ENCODE results near the gene SLC15A3. TPM values are rescaled to one million over a fixed set of nuclear protein-coding genes. Genes with fewer than 3 reads are reported as not detected.
A peak's percentile ranks its signal among the peaks of the same experiment; 100 is the strongest.

Gene SLC15A3
- total RNA-seq, 8 experiments from 2014 or later: 0.73 to 24.5 (median 5.8) TPM

- ATAC-seq (replicated peaks in 6 of 8): peak in 1 of 8 experiments; percentile 45
- 31 to 100% (median 81%) methylated on average over 2 to 7 of the region's 15 CpGs; no CpG with 5 or more reads in 4 of the 10 experiments for WGBS, 10 experiments
- in situ Hi-C loops (cut with MboI; ENCODE audit: low pct_unique_long_range_greater_than_20kb in 2 of 9, low sequenced_read_pairs in 9 of 9, unreplicated experiment in 9 of 9): no loop called here
- Histone ChIP-seq H3K27ac (no peak overlapping the region), H3K4me3 (no peak overlapping the region), H3K4me1 (replicated peaks in 1 of 2) (no peaks in the 10 kb centered on the region)
Measured at GRCh38 chr11:60972182-60973030, 20.4 kb upstream of the SLC15A3 start.

GRCh38 chr11:60971520-60971919, 19.5 kb upstream of the SLC15A3 start, which contains the start of gene CD6:
TSS of gene CD6 (plus strand) at chr11:60971680. CDS start at chr11:60971866, 186 bp downstream.
- WGBS, 10 experiments: 75 to 100% (median 100%) methylated on average over 1 to 11 of the region's 16 CpGs; no CpG with 5 or more reads in 3 of the 10 experiments
- Histone ChIP-seq H3K4me3 (no peak within 1 kb of the TSS), H3K27ac (no peak within 1 kb of the TSS), H3K4me1 (replicated peaks in 1 of 2) (no peaks in the 10 kb centered on the region)
- in situ Hi-C loops (cut with MboI; ENCODE audit: low pct_unique_long_range_greater_than_20kb in 2 of 9, low sequenced_read_pairs in 9 of 9, unreplicated experiment in 9 of 9): no loop called here
- ATAC-seq (replicated peaks in 6 of 8): no peak

GRCh38 chr11:60970890-60971289, 18.9 kb upstream of the SLC15A3 start:
- ATAC-seq (replicated peaks in 6 of 8): no peak
- H3K27ac ChIP-seq: no peak overlapping the region
- 42 to 100% (median 72%) methylated on average over 1 to 3 of the region's 5 CpGs; no CpG with 5 or more reads in 5 of the 10 experiments for WGBS, 10 experiments
- H3K4me3 ChIP-seq: no peak overlapping the region
- in situ Hi-C loops (cut with MboI; ENCODE audit: low pct_unique_long_range_greater_than_20kb in 2 of 9, low sequenced_read_pairs in 9 of 9, unreplicated experiment in 9 of 9): no loop called here
- no peaks in the 10 kb centered on the region for H3K4me1 ChIP-seq (replicated peaks in 1 of 2)

GRCh38 chr11:60970369-60970774, 18.4 kb upstream of the SLC15A3 start:
- Histone ChIP-seq H3K27ac (no peak overlapping the region), H3K4me1 (replicated peaks in 1 of 2) (no peaks in the 10 kb centered on the region), H3K4me3 (no peak overlapping the region)
- 25 to 100% (median 44%) methylated on average over 1 to 8 of the region's 9 CpGs; no CpG with 5 or more reads in 4 of the 10 experiments for WGBS, 10 experiments
- ATAC-seq (replicated peaks in 6 of 8): peak in 3 of 8 experiments; percentile 76 to 87 (median 86)
- in situ Hi-C loops (cut with MboI; ENCODE audit: low pct_unique_long_range_greater_than_20kb in 2 of 9, low sequenced_read_pairs in 9 of 9, unreplicated experiment in 9 of 9): no loop called here

GRCh38 chr11:60968223-60968622, 16.2 kb upstream of the SLC15A3 start:
- Histone ChIP-seq H3K27ac (no peak overlapping the region), H3K4me1 (replicated peaks in 1 of 2) (no peaks in the 10 kb centered on the region), H3K4me3 (no peak overlapping the region)
- WGBS, 10 experiments: 0 to 100% (median 56%) methylated on average over 1 of the region's 1 CpG
- no peak for ATAC-seq (replicated peaks in 6 of 8)
- in situ Hi-C loops (cut with MboI; ENCODE audit: low pct_unique_long_range_greater_than_20kb in 2 of 9, low sequenced_read_pairs in 9 of 9, unreplicated experiment in 9 of 9): no loop called here

- H3K4me3 ChIP-seq: no peak overlapping the region
- in situ Hi-C loops (cut with MboI; ENCODE audit: low pct_unique_long_range_greater_than_20kb in 2 of 9, low sequenced_read_pairs in 9 of 9, unreplicated experiment in 9 of 9): no loop called here
- no peak for ATAC-seq (replicated peaks in 6 of 8)
Measured at GRCh38 chr11:60966890-60967289, 14.9 kb upstream of the SLC15A3 start.

GRCh38 chr11:60964801-60965200, 12.8 kb upstream of the SLC15A3 start:
- no peak for ATAC-seq (replicated peaks in 6 of 8)
- Histone ChIP-seq H3K27ac (no peak overlapping the region), H3K4me1 (replicated peaks in 1 of 2) (no peaks in the 10 kb centered on the region), H3K4me3 (no peak overlapping the region)
- WGBS, 10 experiments: 45 to 86% (median 75%) methylated on average over 1 to 6 of the region's 6 CpGs; no CpG with 5 or more reads in 4 of the 10 experiments
- in situ Hi-C loops (cut with MboI; ENCODE audit: low pct_unique_long_range_greater_than_20kb in 2 of 9, low sequenced_read_pairs in 9 of 9, unreplicated experiment in 9 of 9): no loop called here

More at GRCh38 chr11:60966890-60967289, 14.9 kb upstream of the SLC15A3 start:
- no peak overlapping the region for H3K27ac ChIP-seq
- 25 to 91% (median 85%) methylated on average over 2 to 4 of the region's 4 CpGs; no CpG with 5 or more reads in 7 of the 10 experiments for WGBS, 10 experiments
- H3K4me1 ChIP-seq (replicated peaks in 1 of 2): no peaks in the 10 kb centered on the region

- ATAC-seq (replicated peaks in 6 of 8): no peak
- Histone ChIP-seq H3K27ac (no peak overlapping the region), H3K4me3 (no peak overlapping the region), H3K4me1 (replicated peaks in 1 of 2) (peaks cover 0 to 5% of the 10 kb centered on the region in 2 donors)
- in situ Hi-C loops (cut with MboI; ENCODE audit: low pct_unique_long_range_greater_than_20kb in 2 of 9, low sequenced_read_pairs in 9 of 9, unreplicated experiment in 9 of 9): no loop called here
- 67 to 93% (median 81%) methylated on average over 1 to 7 of the region's 7 CpGs; no CpG with 5 or more reads in 4 of the 10 experiments for WGBS, 10 experiments
Measured at GRCh38 chr11:60960405-60960804, 8.4 kb upstream of the SLC15A3 start.

- Histone ChIP-seq H3K27ac (no peak overlapping the region), H3K4me1 (replicated peaks in 1 of 2) (peaks cover 0 to 5% of the 10 kb centered on the region in 2 donors), H3K4me3 (no peak overlapping the region)
- WGBS, 10 experiments: 13 to 84% (median 59%) methylated on average over 1 to 6 of the region's 6 CpGs; no CpG with 5 or more reads in 1 of the 10 experiments
- ATAC-seq (replicated peaks in 6 of 8): peak in 5 of 8 experiments; percentile 39 to 82 (median 64)
- in situ Hi-C loops (cut with MboI; ENCODE audit: low pct_unique_long_range_greater_than_20kb in 2 of 9, low sequenced_read_pairs in 9 of 9, unreplicated experiment in 9 of 9): no loop called here
Measured at GRCh38 chr11:60959431-60959830, 7.5 kb upstream of the SLC15A3 start.

GRCh38 chr11:60957188-60957587, 5.2 kb upstream of the SLC15A3 start:
- peak in 2 of 8 experiments; percentile 12 to 33 for ATAC-seq (replicated peaks in 6 of 8)
- in situ Hi-C loops (cut with MboI; ENCODE audit: low pct_unique_long_range_greater_than_20kb in 2 of 9, low sequenced_read_pairs in 9 of 9, unreplicated experiment in 9 of 9): no loop called here
- 40 to 100% (median 86%) methylated on average over 1 to 2 of the region's 4 CpGs; no CpG with 5 or more reads in 3 of the 10 experiments for WGBS, 10 experiments
- Histone ChIP-seq H3K4me1 (replicated peaks in 1 of 2) (peaks cover 0 to 7% of the 10 kb centered on the region in 2 donors), H3K4me3 (no peak overlapping the region), H3K27ac (no peak overlapping the region)

GRCh38 chr11:60955571-60955970, 3.6 kb upstream of the SLC15A3 start:
- no peak for ATAC-seq (replicated peaks in 6 of 8)
- Histone ChIP-seq H3K27ac (no peak overlapping the region), H3K4me3 (no peak overlapping the region), H3K4me1 (replicated peaks in 1 of 2) (peaks cover 4 to 22% of the 10 kb centered on the region in 2 donors)
- WGBS, 10 experiments: 0 to 76% (median 62%) methylated on average over 1 to 5 of the region's 5 CpGs; no CpG with 5 or more reads in 5 of the 10 experiments
- in situ Hi-C loops (cut with MboI; ENCODE audit: low pct_unique_long_range_greater_than_20kb in 2 of 9, low sequenced_read_pairs in 9 of 9, unreplicated experiment in 9 of 9): no loop called here

GRCh38 chr11:60954421-60954820, 2.4 kb upstream of the SLC15A3 start:
- no peak overlapping the region for H3K27ac ChIP-seq
- WGBS, 10 experiments: 50 to 100% (median 80%) methylated on average over 1 to 2 of the region's 5 CpGs; no CpG with 5 or more reads in 3 of the 10 experiments
- ATAC-seq (replicated peaks in 6 of 8): no peak
- no peak overlapping the region for H3K4me3 ChIP-seq
- in situ Hi-C loops (cut with MboI; ENCODE audit: low pct_unique_long_range_greater_than_20kb in 2 of 9, low sequenced_read_pairs in 9 of 9, unreplicated experiment in 9 of 9): no loop called here
- H3K4me1 ChIP-seq (replicated peaks in 1 of 2): peaks cover 4 to 21% of the 10 kb centered on the region in 2 donors

- H3K4me1 ChIP-seq (replicated peaks in 1 of 2): peaks cover 4 to 17% of the 10 kb centered on the region in 2 donors
- 14 to 100% (median 85%) methylated on average over 1 to 4 of the region's 6 CpGs; no CpG with 5 or more reads in 2 of the 10 experiments for WGBS, 10 experiments
- H3K4me3 ChIP-seq: no peak overlapping the region
- peak in 3 of 8 experiments; percentile 14 to 86 (median 55) for ATAC-seq (replicated peaks in 6 of 8)
- H3K27ac ChIP-seq: no peak overlapping the region
- in situ Hi-C loops (cut with MboI; ENCODE audit: low pct_unique_long_range_greater_than_20kb in 2 of 9, low sequenced_read_pairs in 9 of 9, unreplicated experiment in 9 of 9): no loop called here
Measured at GRCh38 chr11:60953781-60954180, 1.8 kb upstream of the SLC15A3 start.
